Small intestine (tissue), 7 donors: ENCODE data around the gene GRID2IP. TPM values are rescaled to one million over a fixed set of nuclear protein-coding genes. Genes with fewer than 3 reads are reported as not detected.
A peak's percentile ranks its signal among the peaks of the same experiment; 100 is the strongest.

Source experiments
- DNase-seq, 2 donors: peaks; one replicate each; pipeline versions ENCODE4 v3.0.0 to v3.0.0-alpha.2; 2013
- FAIRE-seq: peaks from 2 replicates; lab custom pipeline; 2012; peaks lifted over from hg19 to GRCh38; lab: Jason Lieb, UNC
- H3K27ac ChIP-seq, 3 donors: one replicate each; pipeline ENCODE4 v1.5.1; 2013; ENCODE audit warnings: low read length in 2 of 3, mild to moderate bottlenecking in 2 of 3, control low read depth in 1 of 3, inconsistent platforms in 1 of 3, low read depth in 1 of 3, moderate library complexity in 1 of 3
- H3K27me3 ChIP-seq, 3 donors: one replicate each; pipeline ENCODE4 v1.6.1; 2013; ENCODE audit warnings: low read length in 3 of 3, inconsistent platforms in 1 of 3; ENCODE audit not compliant: control insufficient read depth in 3 of 3, insufficient read depth in 3 of 3
- H3K36me3 ChIP-seq, 3 donors: one replicate each; pipeline ENCODE4 v1.6.1; 2013; ENCODE audit warnings: low read length in 3 of 3, inconsistent platforms in 1 of 3, low read depth in 1 of 3, mild to moderate bottlenecking in 1 of 3, moderate library complexity in 1 of 3; ENCODE audit not compliant: control insufficient read depth in 3 of 3, insufficient read depth in 2 of 3
- H3K4me1 ChIP-seq, 3 donors: one replicate each; pipeline ENCODE4 v1.6.1; 2013; ENCODE audit warnings: low read length in 2 of 3, inconsistent platforms in 1 of 3, low read depth in 1 of 3, mild to moderate bottlenecking in 1 of 3, moderate library complexity in 1 of 3; ENCODE audit not compliant: control insufficient read depth in 3 of 3, insufficient read depth in 2 of 3
- H3K4me3 ChIP-seq, 3 donors: one replicate each; pipeline ENCODE4 v1.5.1; 2013; ENCODE audit warnings: low read length in 3 of 3, control low read depth in 1 of 3, inconsistent platforms in 1 of 3, low read depth in 1 of 3, mild to moderate bottlenecking in 1 of 3, moderate library complexity in 1 of 3
- H3K9me3 ChIP-seq, 2 donors: one replicate each; pipeline ENCODE4 v1.6.1; 2013; ENCODE audit warnings: low read depth in 1 of 2, low read length in 1 of 2; ENCODE audit not compliant: control insufficient read depth in 2 of 2, insufficient read depth in 1 of 2
- WGBS, 3 donors: extraction: QIAGEN DNeasy Blood & Tissue Kit; methylation state at CpG; one replicate each; pipeline ENCODE4 v1.1.7; 2013; 5-methylcytosine and 5-hydroxymethylcytosine counted together
- polyA plus RNA-seq, 4 donors: library from polyadenylated mRNA; stranded (reverse) in 3 of 4; unstranded in 1 of 4; fragments of 200-250 nt in 3 of 4; fragments of 120-200 nt in 1 of 4; gene quantifications; one replicate each; pipeline versions ENCODE4 v1.2.1 to v1.2.3, GENCODE V29; 2013
- donor health status: healthy with polysubstance abuse.
- donor health status: control.
- donor health status: control.
- donor health status: Bipolar disorder and iron deficiency.
- donor health status: healthy.

GRID2IP gene
- polyA plus RNA-seq, 4 donors: 0.22 to 0.90 (median 0.34) TPM; not detected in 1

DNA sequence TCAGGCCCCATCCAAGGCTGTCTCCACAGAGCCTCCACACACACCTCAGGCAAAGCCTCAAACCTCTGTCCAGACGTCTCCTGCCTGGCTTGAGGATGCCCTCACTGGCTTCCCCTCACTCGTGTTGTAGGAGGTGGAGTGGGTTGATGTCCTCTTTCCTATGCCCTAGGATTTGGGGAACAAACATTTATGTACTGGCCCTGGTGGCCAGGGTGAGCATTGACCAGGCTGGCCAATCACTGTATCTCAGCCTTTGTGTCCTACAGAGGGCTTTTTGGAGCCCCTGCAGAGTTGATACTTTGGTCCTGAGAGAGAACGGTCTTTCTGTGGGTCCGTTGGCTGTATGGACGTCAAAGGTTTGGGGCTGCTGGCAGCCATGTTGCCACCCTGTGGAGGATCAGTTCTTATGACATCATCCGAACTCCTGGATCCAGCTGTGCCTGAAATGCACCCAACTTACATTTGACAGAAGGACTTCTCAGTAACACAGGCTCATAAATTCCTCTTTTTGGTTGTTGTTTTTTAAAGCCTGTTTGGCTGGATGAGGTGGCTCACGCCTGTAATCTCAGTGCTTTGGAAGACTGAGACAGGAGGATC, 2.3 kb upstream of the GRID2IP start:
- 69 to 75% (median 75%) methylated on average over 7 of the region's 7 CpGs for WGBS, 3 donors

DNA sequence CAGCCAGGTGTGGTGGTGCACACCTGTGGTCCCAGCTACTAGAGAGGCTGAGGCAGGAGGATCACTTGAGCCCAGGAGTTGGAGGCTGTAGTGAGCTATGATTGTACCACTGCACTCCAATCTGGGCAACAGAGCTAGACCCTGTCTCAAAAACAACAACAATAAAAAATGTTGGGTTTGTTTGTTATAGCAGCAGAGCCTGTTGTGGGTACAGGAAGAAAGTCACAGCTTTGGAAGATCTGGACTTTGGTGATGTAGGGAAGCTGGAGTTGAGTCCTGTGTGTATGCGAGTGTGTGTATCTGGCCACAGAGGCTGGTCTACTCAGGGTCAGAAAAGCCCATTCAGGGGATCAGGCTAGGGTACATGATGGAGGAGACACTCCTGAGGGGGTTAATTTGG, 3.9 kb downstream of the GRID2IP start:
- Histone ChIP-seq H3K27ac (no peak overlapping the region), H3K27me3 (no peaks in the 10 kb centered on the region), H3K4me1 (no peaks in the 10 kb centered on the region), H3K4me3 (no peak overlapping the region), H3K36me3 (no peaks in the 10 kb centered on the region), H3K9me3 (no peaks in the 10 kb centered on the region)
- FAIRE-seq (no peak), DNase-seq (no peak)
- WGBS, 3 donors: 97 to 100% (median 100%) methylated on average over 1 of the region's 1 CpG

More for the DNA sequence above, 2.3 kb upstream of the GRID2IP start:
- FAIRE-seq: no peak
- H3K9me3 ChIP-seq: no peaks in the 10 kb centered on the region
- peaks cover 0 to 2% (median 0%) of the 10 kb centered on the region in 3 donors for H3K27me3 ChIP-seq
- H3K4me3 ChIP-seq: no peak overlapping the region
- H3K36me3 ChIP-seq: no peaks in the 10 kb centered on the region
- DNase-seq: no peak
- H3K4me1 ChIP-seq: no peaks in the 10 kb centered on the region
- H3K27ac ChIP-seq: no peak overlapping the region

DNA sequence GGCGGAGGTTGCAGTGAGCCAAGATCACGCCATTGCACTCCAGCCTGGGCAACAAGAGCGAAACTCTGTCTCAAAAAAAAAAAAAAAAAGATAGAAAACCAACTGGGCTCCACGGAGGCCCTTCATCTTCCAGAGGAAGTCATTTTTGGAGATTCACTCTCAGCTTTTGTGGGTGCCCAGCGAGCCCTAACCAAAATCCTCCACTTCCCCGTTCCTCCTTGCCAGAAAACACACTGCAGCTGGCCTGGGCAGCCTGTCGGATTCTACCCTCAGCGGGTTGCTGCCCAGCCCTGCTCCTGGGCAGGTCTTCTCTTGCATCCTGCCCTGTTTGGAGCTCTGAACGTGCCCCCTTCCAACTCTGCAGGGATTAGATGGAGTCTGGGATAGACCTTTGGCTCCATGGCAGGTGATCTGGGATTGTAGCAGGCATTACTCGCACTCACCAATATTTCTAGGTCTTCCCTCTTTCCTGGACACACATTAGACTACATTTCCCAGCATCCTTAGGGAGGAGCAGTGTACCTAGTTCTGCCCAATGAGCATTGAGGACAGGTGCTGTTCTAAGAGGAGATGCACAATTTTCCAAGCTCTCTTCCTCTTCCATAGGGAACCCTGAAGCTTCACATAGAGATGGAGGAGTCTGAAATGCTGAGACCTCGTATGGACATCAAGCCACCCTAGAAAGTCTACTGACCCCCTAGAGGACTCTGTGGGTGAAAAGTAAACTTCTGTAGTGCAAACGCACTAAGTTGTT, 4.6 kb downstream of the GRID2IP start:
- no peak overlapping the region for H3K27ac ChIP-seq
- no peaks in the 10 kb centered on the region for H3K27me3 ChIP-seq
- no peaks in the 10 kb centered on the region for H3K4me1 ChIP-seq
- H3K9me3 ChIP-seq: no peaks in the 10 kb centered on the region
- 66 to 74% (median 71%) methylated on average over 10 to 11 of the region's 12 CpGs for WGBS, 3 donors
- FAIRE-seq: no peak
- no peak overlapping the region for H3K4me3 ChIP-seq
- DNase-seq: peak; percentile 31 to 34
- no peaks in the 10 kb centered on the region for H3K36me3 ChIP-seq

DNA sequence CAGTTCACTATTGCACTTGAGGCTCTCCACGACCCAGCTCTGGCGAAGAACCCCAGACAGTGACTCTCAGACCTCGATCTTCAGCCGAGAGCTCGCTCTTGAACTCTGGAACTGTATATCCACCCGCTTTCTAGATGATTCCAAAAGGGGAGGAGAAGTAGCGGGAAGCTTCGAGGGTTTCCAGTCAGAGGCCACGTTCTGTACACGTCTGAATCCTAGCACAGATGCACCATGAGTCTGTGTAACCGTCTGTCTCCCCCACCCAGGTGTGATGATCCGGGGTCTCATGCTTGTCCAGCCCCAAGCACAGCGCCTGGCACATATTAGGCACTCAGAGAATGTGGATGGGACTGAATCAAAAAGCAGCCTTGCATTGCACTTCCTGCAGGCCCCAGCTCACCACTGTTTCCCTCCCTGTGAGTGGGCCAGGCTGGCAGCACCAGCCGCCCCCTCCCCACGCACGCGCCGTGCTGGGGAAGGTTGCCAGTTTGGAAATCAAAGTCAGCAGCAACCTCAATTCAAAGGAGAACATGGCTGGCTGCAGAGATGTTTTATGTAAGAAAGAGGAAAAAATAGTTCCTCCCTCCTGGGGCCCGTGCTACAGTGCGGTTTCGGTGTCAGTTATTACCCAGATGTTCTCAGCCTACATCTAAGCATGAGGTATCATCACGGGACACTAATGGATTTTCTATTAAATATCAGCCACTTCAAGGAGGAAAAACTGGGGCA, 5.7 kb downstream of the GRID2IP start:
- H3K36me3 ChIP-seq: no peaks in the 10 kb centered on the region
- no peak overlapping the region for H3K4me3 ChIP-seq
- DNase-seq (no peak), FAIRE-seq (no peak)
- no peaks in the 10 kb centered on the region for H3K27me3 ChIP-seq
- no peaks in the 10 kb centered on the region for H3K9me3 ChIP-seq
- no peaks in the 10 kb centered on the region for H3K4me1 ChIP-seq
- WGBS, 3 donors: 77 to 84% (median 78%) methylated on average over 22 of the region's 22 CpGs
- H3K27ac ChIP-seq: no peak overlapping the region

DNA sequence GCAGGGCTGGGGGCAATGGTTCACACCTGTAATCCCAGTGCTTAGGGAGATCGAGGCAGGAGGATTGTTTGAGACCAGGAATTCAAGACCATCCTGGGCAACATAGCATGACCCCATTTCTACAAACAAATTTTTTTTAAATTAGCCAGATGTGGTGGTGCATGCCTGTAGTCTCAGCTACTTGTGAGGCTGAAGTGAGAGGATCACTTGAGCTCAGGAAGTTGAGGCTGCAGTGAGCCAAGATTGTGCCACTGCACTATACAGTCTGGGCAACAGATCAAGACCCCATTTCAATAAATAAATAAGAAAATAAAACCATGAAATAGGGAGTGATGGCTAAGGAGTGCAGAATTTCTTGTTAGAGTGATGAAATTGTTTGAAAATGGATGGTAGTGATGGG, 8.9 kb downstream of the GRID2IP start:
- peaks cover 0 to 8% (median 4%) of the 10 kb centered on the region in 3 donors for H3K27me3 ChIP-seq
- H3K27ac ChIP-seq: no peak overlapping the region
- H3K9me3 ChIP-seq: no peaks in the 10 kb centered on the region
- 83 to 90% (median 89%) methylated on average over 1 of the region's 1 CpG for WGBS, 3 donors
- H3K4me1 ChIP-seq: no peaks in the 10 kb centered on the region
- no peak for DNase-seq
- no peaks in the 10 kb centered on the region for H3K36me3 ChIP-seq
- no peak for FAIRE-seq
- no peak overlapping the region for H3K4me3 ChIP-seq

DNA sequence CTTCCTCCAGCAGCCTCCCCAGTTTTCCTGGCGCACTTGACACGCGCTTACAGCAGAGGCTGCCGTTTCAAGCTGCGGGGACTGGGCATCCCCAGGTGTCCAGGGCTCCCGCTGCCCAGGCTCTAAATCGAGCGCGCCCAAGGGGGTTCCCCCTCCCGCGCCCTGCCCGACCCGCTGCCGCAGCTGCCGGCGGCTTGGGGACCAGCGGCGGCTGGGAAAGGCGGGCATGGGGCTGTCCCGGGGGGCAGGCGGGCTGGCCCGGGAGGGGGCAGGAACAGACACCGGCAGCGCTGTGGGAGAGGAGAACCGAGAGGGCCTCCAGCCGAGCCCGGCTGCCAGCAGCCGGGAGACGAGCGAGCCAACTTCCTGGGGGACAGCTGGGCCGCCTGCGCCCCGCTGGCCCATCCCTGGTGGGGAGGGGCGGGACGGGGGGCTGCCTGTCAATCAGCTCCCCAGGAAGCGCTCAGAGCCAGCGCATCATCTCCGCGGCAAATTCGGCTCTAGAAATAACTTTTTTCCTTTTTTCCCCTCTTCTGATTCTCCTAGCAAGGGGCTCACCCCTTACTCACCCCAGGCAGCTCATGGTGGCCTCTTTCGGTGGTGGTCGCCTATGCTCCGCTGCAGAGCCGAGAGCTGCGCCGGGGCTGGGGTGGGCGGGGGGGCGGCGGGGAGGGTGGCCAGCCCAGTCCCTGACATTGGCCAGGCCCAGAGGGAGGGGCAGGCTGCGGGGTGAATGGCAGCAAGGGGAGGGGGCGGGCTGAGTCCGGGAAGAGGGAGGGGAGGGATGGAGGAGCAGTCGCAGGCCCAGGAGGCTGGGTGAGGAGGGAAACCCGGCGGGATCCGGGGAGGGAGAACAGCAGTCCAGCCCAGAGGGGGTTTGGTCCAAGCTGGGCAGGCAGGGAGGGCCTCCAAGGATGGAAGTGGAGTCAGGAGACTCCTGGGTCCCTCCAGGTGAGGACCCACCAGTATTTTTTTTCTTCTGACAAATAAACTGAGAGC, 14.7 kb downstream of the GRID2IP start:
- peaks cover 7 to 57% (median 10%) of the 10 kb centered on the region in 3 donors for H3K27me3 ChIP-seq
- 2 to 4% (median 4%) methylated on average over 30 to 56 of the region's 56 CpGs for WGBS, 3 donors
- H3K27ac ChIP-seq: no peak overlapping the region
- FAIRE-seq: no peak
- DNase-seq: no peak
- no peaks in the 10 kb centered on the region for H3K4me1 ChIP-seq
- no peaks in the 10 kb centered on the region for H3K36me3 ChIP-seq
- H3K4me3 ChIP-seq: no peak overlapping the region
- no peaks in the 10 kb centered on the region for H3K9me3 ChIP-seq

DNA sequence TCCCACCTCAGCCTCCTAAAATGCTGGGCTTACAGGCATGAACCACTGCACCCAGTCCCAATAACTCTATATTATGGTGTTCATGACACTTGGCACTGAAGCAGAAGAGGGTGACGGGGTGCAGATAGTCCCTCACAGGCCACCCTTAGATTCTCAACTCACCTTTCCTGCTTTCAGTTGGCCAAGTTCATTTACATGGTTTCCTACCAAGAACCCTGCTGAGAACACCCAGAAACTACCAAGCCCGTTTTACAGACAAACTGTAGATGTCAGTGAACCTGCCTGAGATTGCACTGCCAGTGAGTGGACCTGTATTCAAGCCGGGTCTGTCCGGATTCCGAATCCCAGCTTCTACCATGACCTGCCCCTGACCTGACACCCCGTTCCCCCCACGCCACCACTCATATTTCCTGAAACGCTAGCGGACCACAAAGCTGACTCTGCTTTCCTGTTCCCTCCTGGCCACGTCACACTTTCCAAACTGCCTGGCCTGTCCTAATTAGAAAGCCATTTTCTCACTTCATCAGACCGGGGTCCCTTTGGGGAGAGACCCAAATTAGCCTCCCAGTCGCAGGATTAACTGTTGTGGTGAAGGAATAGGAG, 17.3 kb downstream of the GRID2IP start:
- FAIRE-seq (no peak), DNase-seq (no peak)
- WGBS, 3 donors: 41 to 51% (median 45%) methylated on average over 12 of the region's 12 CpGs
- peak overlapping the region in 1 of 3 donors; percentile 32 for H3K27ac ChIP-seq
- peaks cover 10 to 73% (median 10%) of the 10 kb centered on the region in 3 donors for H3K27me3 ChIP-seq
- no peaks in the 10 kb centered on the region for H3K36me3 ChIP-seq
- H3K9me3 ChIP-seq: no peaks in the 10 kb centered on the region
- H3K4me3 ChIP-seq: no peak overlapping the region
- H3K4me1 ChIP-seq: peaks cover 0 to 4% (median 0%) of the 10 kb centered on the region in 3 donors
